Breast epithelium (tissue), 4 donors: ENCODE results near the gene TBCK. TPM values are rescaled to one million over a fixed set of nuclear protein-coding genes. Genes with fewer than 3 reads are reported as not detected.

Experiments
- DNase-seq, 2 donors: peaks; one replicate each; pipeline ENCODE4 v3.0.0-alpha.2; 2019; ENCODE audit warnings: low spot score in 2 of 2
- H3K27ac ChIP-seq, 2 donors: fragments of 200-600 bp; sonication (generic) in 1 of 2; one replicate each; pipeline ENCODE4 v1.5.1; 2016 to 2019; ENCODE audit warnings: mild to moderate bottlenecking in 1 of 2
- H3K27me3 ChIP-seq, 2 donors: fragments of 200-600 bp; sonication (generic) in 1 of 2; one replicate each; pipeline versions ENCODE4 v1.5.1 to v1.6.0; 2017 to 2019; ENCODE audit warnings: control low read depth in 1 of 2, mild to moderate bottlenecking in 1 of 2
- H3K36me3 ChIP-seq: fragments of 200-600 bp; one replicate; pipeline ENCODE4 v1.5.1; 2019
- H3K4me1 ChIP-seq, 2 donors: fragments of 200-600 bp; sonication (generic); one replicate each; pipeline ENCODE4 v1.5.1; 2016 to 2019; ENCODE audit warnings: control low read depth in 1 of 2
- H3K4me3 ChIP-seq, 3 donors: fragments of 200-600 bp; sonication (generic); 1 replicate in 2 of 3; 2 replicates in 1 of 3; pipeline ENCODE4 v1.5.1; 2016 to 2019; ENCODE audit warnings: mild to moderate bottlenecking in 3 of 3, moderate library complexity in 2 of 3
- H3K9me3 ChIP-seq, 2 donors: fragments of 200-600 bp; sonication (generic) in 1 of 2; one replicate each; pipeline ENCODE4 v1.5.1; 2016 to 2019; ENCODE audit warnings: control low read depth in 1 of 2
- POLR2A ChIP-seq: fragments of 450-650 bp; IDR thresholded peaks from one replicate; pipeline ENCODE4 v1.6.1; 2016; ENCODE audit warnings: antibody characterized with exemption, mild to moderate bottlenecking, moderate library complexity
- POLR2AphosphoS5 ChIP-seq, 3 donors: sonication (generic); formaldehyde crosslinking; IDR thresholded peaks; one replicate each; pipeline ENCODE4 v1.6.1; 2017; ENCODE audit warnings: antibody characterized with exemption in 3 of 3
- intact Hi-C: fragments of 100-400 bp; cut with DNase I; formaldehyde crosslinking; loops from one replicate; pipeline ENCODE4 v1.15.1; 2023; ENCODE audit warnings: low total_unique reads
- total RNA-seq, 3 donors: library from RNA; depleted of rRNA; stranded (reverse); fragments of >200 nt; gene quantifications; one replicate each; pipeline ENCODE4 v1.1.0, GENCODE V29; 2016
- TF ChIP-seq, protein P1 (sequence below), 3 donors: fragments of 450-650 bp; IDR thresholded peaks; one replicate each; pipeline ENCODE4 v1.5.1; 2016 to 2017; ENCODE audit warnings: antibody characterized with exemption in 3 of 3, mild to moderate bottlenecking in 3 of 3, moderate library complexity in 3 of 3

TBCK gene
- total RNA-seq, 3 donors from 2014 or later: 46.9 to 82.3 (median 57.0) TPM

DNA sequence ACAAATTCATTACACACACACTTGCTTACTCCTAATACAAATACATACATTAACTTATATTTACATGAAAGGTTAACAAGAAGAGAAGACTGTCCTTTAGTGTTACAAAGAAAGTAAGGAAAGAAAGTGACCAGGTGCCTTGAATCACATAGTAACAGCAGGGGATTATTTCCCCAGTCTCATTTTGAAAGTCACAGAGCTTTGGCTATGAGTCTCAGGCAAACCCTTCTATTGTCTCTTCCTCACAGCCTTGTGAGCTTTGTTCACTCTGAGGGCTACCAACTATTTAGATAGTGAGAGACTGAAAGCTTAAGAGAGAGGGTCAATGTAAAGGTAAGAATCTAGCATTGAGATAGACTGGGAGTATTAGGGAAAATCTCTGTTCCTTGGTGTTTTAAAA lies 259.1 kb downstream of the TBCK start:
- H3K36me3 ChIP-seq: no peaks in the 10 kb centered on the region
- no peak overlapping the region for H3K4me3 ChIP-seq
- no peaks in the 10 kb centered on the region for H3K27me3 ChIP-seq
- no peak for DNase-seq
- H3K4me1 ChIP-seq: no peaks in the 10 kb centered on the region
- intact Hi-C loops: no loop called here
- TF ChIP-seq, protein P1, sequence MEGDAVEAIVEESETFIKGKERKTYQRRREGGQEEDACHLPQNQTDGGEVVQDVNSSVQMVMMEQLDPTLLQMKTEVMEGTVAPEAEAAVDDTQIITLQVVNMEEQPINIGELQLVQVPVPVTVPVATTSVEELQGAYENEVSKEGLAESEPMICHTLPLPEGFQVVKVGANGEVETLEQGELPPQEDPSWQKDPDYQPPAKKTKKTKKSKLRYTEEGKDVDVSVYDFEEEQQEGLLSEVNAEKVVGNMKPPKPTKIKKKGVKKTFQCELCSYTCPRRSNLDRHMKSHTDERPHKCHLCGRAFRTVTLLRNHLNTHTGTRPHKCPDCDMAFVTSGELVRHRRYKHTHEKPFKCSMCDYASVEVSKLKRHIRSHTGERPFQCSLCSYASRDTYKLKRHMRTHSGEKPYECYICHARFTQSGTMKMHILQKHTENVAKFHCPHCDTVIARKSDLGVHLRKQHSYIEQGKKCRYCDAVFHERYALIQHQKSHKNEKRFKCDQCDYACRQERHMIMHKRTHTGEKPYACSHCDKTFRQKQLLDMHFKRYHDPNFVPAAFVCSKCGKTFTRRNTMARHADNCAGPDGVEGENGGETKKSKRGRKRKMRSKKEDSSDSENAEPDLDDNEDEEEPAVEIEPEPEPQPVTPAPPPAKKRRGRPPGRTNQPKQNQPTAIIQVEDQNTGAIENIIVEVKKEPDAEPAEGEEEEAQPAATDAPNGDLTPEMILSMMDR (IDR thresholded peaks at IDR 0.05): no peak
- TF ChIP-seq POLR2AphosphoS5 (IDR thresholded peaks at IDR 0.05) (no peak), POLR2A (no peak)
- no peaks in the 10 kb centered on the region for H3K9me3 ChIP-seq
- H3K27ac ChIP-seq: no peak overlapping the region

DNA sequence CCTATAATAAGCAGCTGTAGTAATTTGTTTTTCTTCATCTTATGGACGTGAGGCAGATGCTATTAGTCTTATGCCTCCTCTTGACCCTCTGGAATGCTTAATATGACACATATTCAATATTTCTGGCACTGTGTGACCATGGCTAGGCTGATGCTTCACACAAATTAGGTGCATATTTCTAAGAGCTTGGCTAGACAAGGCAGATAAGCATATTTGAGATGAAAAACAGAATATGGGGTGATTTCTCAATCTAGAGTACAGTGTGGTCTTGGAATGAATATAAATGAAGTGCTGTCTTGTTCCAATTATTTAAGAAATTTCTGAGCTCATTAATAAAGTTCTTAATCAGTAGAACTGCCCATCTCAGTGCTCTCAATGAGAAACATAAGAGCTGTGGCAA lies 264.5 kb downstream of the TBCK start:
- TF ChIP-seq POLR2AphosphoS5 (IDR thresholded peaks at IDR 0.05) (no peak), POLR2A (no peak)
- TF ChIP-seq, protein P1 (IDR thresholded peaks at IDR 0.05): no peak

DNA sequence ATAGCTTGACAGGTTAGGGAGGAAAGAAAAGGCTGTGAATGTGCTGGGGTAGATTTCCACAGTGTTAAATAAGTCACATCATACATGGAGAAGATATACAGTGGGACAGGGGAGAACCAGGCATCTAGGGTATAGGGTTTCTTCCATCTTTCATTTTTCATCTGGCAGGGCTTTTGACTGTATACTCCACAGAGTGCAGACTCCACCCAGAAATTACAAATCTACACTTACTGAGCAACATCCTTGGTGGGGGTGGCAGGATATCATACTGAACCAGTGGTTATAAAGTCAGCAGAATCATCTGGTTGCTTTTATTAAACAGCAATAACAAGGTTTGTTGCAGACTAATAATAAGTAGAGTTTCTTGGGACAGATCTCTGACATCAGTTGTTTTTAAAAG lies 266.5 kb downstream of the TBCK start:
- no peaks in the 10 kb centered on the region for H3K27me3 ChIP-seq
- H3K4me1 ChIP-seq: no peaks in the 10 kb centered on the region
- H3K9me3 ChIP-seq: no peaks in the 10 kb centered on the region
- no peak overlapping the region for H3K27ac ChIP-seq
- DNase-seq: no peak
- TF ChIP-seq POLR2A (no peak), POLR2AphosphoS5 (IDR thresholded peaks at IDR 0.05) (no peak)
- TF ChIP-seq, protein P1 (IDR thresholded peaks at IDR 0.05): no peak
- no peak overlapping the region for H3K4me3 ChIP-seq
- no peaks in the 10 kb centered on the region for H3K36me3 ChIP-seq
- intact Hi-C loops: no loop called here

More for the DNA sequence above, 264.5 kb downstream of the TBCK start:
- Histone ChIP-seq H3K9me3 (no peaks in the 10 kb centered on the region), H3K4me1 (no peaks in the 10 kb centered on the region), H3K27ac (no peak overlapping the region), H3K4me3 (no peak overlapping the region), H3K27me3 (no peaks in the 10 kb centered on the region), H3K36me3 (no peaks in the 10 kb centered on the region)
- intact Hi-C loops: no loop called here
- DNase-seq: no peak

DNA sequence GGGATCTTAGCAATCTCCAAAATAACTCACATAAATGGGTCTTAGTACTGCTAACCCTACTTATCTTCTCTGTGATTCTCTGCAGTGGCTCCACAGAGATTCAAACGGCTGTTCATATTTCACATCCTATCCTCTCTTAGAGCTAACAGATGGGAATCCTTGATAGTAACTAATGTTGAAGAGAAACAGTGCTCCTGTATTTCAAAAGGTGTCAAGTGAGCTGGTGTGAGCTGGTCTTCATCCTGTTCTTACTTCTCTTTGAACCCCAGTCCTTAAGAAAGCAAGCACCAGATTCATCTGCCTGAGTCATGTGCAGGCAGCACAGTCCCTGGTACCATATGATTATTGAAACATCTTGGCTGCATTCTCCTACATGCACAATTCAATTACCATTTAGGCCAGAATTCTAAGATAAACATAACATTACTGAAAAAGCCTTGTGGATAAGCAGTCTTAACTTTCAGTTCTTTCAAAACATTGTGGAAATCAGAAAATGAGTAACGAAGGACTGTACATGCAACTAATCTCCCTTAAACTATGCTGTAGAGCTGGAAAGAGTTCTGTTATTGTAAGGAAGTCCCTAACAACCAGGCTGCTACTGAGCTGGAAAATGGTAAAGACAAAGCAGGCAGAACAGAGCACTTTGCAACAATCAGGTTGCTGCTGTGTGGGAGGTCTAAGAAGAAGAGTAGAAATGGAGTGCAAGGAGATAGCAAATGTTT lies 267.6 kb downstream of the TBCK start:
- no peak for DNase-seq
- Histone ChIP-seq H3K4me1 (no peaks in the 10 kb centered on the region), H3K36me3 (no peaks in the 10 kb centered on the region), H3K4me3 (no peak overlapping the region), H3K27ac (no peak overlapping the region), H3K27me3 (no peaks in the 10 kb centered on the region), H3K9me3 (no peaks in the 10 kb centered on the region)
- TF ChIP-seq POLR2AphosphoS5 (IDR thresholded peaks at IDR 0.05): no peak
- TF ChIP-seq POLR2A: no peak
- TF ChIP-seq, protein P1 (IDR thresholded peaks at IDR 0.05): no peak
- intact Hi-C loops: no loop called here

DNA sequence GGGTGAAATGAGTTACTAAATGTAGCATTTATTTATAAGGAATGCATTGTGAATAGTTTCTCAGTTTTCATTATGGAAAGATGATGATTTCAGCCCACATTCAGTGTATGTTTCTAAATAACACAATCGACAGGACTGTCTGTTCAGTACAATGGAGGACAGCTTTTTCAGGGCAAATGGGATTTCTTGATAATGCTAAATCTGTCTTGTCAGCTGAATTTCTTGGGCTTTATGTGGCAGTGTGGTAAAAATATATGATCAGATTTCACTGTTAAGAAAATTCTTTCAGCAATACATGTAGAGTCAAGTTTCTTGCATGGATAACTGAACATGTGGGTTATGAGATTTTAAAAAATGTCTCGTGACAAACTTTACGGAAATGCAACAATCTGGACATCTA lies 269.9 kb downstream of the TBCK start:
- no peaks in the 10 kb centered on the region for H3K4me1 ChIP-seq
- H3K36me3 ChIP-seq: no peaks in the 10 kb centered on the region
- H3K27ac ChIP-seq: no peak overlapping the region
- intact Hi-C loops: no loop called here
- no peaks in the 10 kb centered on the region for H3K9me3 ChIP-seq
- H3K27me3 ChIP-seq: no peaks in the 10 kb centered on the region
- TF ChIP-seq POLR2A (no peak), POLR2AphosphoS5 (IDR thresholded peaks at IDR 0.05) (no peak)
- TF ChIP-seq, protein P1 (IDR thresholded peaks at IDR 0.05): no peak
- no peak for DNase-seq
- H3K4me3 ChIP-seq: no peak overlapping the region
